SK-N-SH treated with all-trans-retinoic acid at 6 μM for 48 hours (cell line): ENCODE data around the gene KCNN4.

Experiments
- ARNTL ChIP-seq: fragments of 450-650 bp; formaldehyde crosslinking; IDR thresholded peaks from 2 replicates; pipeline ENCODE4 v1.5.0; 2020; ENCODE audit warnings: low read depth, mild to moderate bottlenecking, moderate library complexity, borderline replicate concordance
- CSRNP3 ChIP-seq: fragments of 250-450 bp; sonication (Bioruptor Pico); IDR thresholded peaks from 2 replicates; pipeline ENCODE4 v1.5.1; 2021; ENCODE audit warnings: mild to moderate bottlenecking, moderate library complexity
- ESRRG ChIP-seq: fragments of 250-450 bp; sonication (Bioruptor Pico); IDR thresholded peaks from 2 replicates; pipeline ENCODE4 v1.6.1; 2021; ENCODE audit warnings: mild to moderate bottlenecking
- OSR1 ChIP-seq: fragments of 250-450 bp; sonication (Bioruptor Pico); IDR thresholded peaks from 2 replicates; pipeline ENCODE4 v1.8.0; 2022; ENCODE audit warnings: moderate library complexity, mild to moderate bottlenecking, inconsistent platforms
- PATZ1 ChIP-seq: fragments of 250-450 bp; sonication (Bioruptor Pico); IDR thresholded peaks from 2 replicates; pipeline ENCODE4 v1.8.0; 2020; ENCODE audit warnings: mild to moderate bottlenecking, moderate library complexity, borderline replicate concordance
- PPARA ChIP-seq: fragments of 250-450 bp; sonication (Bioruptor Pico); IDR thresholded peaks from 2 replicates; pipeline ENCODE4 v1.5.0; 2020; ENCODE audit warnings: mild to moderate bottlenecking, borderline replicate concordance
- RARB ChIP-seq: fragments of 250-450 bp; sonication (Bioruptor Pico); IDR thresholded peaks from 2 replicates; pipeline ENCODE4 v1.8.0; 2021; ENCODE audit warnings: mild to moderate bottlenecking, moderate library complexity
- TCF4 ChIP-seq: fragments of 250-450 bp; sonication (Bioruptor Pico); IDR thresholded peaks from 2 replicates; pipeline ENCODE4 v1.8.0; 2021; ENCODE audit warnings: mild to moderate bottlenecking, moderate library complexity, borderline replicate concordance
- TOX ChIP-seq: fragments of 250-450 bp; sonication (Bioruptor Pico); IDR thresholded peaks from 2 replicates; pipeline ENCODE4 v1.8.0; 2021; ENCODE audit warnings: mild to moderate bottlenecking, moderate library complexity, borderline replicate concordance
- ZFP3 ChIP-seq: fragments of 250-450 bp; sonication (Bioruptor Pico); IDR thresholded peaks from 2 replicates; pipeline ENCODE4 v1.5.0; 2020; ENCODE audit warnings: mild to moderate bottlenecking, moderate library complexity
- ZFP30 ChIP-seq: fragments of 450-650 bp; formaldehyde crosslinking; IDR thresholded peaks from 2 replicates; pipeline ENCODE4 v1.5.0; 2022; ENCODE audit warnings: mild to moderate bottlenecking, moderate library complexity
- TF ChIP-seq, protein P1 (sequence below): fragments of 250-450 bp; sonication (Bioruptor Pico); IDR thresholded peaks from 2 replicates; pipeline ENCODE4 v1.8.0; 2021; ENCODE audit warnings: low read depth, mild to moderate bottlenecking, moderate library complexity, borderline replicate concordance

- TF ChIP-seq ZFP30: no peak
- TF ChIP-seq TOX: no peak
- no peak for TF ChIP-seq CSRNP3 (CRISPR knock-in tag)
- TF ChIP-seq RARB (CRISPR knock-in tag): no peak
- TF ChIP-seq ESRRG (CRISPR knock-in tag): no peak
- TF ChIP-seq TCF4 (CRISPR knock-in tag): no peak
- no peak for TF ChIP-seq OSR1
- TF ChIP-seq ARNTL (CRISPR knock-in tag): no peak
- TF ChIP-seq PPARA (CRISPR knock-in tag): no peak
- TF ChIP-seq ZFP3: no peak
- TF ChIP-seq, protein P1, sequence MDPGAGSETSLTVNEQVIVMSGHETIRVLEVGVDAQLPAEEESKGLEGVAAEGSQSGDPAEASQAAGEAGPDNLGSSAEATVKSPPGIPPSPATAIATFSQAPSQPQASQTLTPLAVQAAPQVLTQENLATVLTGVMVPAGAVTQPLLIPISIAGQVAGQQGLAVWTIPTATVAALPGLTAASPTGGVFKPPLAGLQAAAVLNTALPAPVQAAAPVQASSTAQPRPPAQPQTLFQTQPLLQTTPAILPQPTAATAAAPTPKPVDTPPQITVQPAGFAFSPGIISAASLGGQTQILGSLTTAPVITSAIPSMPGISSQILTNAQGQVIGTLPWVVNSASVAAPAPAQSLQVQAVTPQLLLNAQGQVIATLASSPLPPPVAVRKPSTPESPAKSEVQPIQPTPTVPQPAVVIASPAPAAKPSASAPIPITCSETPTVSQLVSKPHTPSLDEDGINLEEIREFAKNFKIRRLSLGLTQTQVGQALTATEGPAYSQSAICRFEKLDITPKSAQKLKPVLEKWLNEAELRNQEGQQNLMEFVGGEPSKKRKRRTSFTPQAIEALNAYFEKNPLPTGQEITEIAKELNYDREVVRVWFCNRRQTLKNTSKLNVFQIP: no peak
- no peak for TF ChIP-seq PATZ1 (CRISPR knock-in tag)
Measured at GRCh38 chr19:43762814-43763213, 18.0 kb downstream of the KCNN4 start.
